NCI-H345 (cell line): ENCODE results near the gene CDC42BPA.
"Not testable (repeated sequence)": the region's sequence is repeated elsewhere in the genome, so short reads cannot be mapped to it uniquely, and the experiment has no call there.

ENCODE experiments used
- DNase-seq: peaks from one replicate; lab custom pipeline; 2025; lab: John Stamatoyannopoulos, UW

The CDC42BPA gene, protein sequence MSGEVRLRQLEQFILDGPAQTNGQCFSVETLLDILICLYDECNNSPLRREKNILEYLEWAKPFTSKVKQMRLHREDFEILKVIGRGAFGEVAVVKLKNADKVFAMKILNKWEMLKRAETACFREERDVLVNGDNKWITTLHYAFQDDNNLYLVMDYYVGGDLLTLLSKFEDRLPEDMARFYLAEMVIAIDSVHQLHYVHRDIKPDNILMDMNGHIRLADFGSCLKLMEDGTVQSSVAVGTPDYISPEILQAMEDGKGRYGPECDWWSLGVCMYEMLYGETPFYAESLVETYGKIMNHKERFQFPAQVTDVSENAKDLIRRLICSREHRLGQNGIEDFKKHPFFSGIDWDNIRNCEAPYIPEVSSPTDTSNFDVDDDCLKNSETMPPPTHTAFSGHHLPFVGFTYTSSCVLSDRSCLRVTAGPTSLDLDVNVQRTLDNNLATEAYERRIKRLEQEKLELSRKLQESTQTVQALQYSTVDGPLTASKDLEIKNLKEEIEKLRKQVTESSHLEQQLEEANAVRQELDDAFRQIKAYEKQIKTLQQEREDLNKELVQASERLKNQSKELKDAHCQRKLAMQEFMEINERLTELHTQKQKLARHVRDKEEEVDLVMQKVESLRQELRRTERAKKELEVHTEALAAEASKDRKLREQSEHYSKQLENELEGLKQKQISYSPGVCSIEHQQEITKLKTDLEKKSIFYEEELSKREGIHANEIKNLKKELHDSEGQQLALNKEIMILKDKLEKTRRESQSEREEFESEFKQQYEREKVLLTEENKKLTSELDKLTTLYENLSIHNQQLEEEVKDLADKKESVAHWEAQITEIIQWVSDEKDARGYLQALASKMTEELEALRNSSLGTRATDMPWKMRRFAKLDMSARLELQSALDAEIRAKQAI (N-terminal part only)

DNA sequence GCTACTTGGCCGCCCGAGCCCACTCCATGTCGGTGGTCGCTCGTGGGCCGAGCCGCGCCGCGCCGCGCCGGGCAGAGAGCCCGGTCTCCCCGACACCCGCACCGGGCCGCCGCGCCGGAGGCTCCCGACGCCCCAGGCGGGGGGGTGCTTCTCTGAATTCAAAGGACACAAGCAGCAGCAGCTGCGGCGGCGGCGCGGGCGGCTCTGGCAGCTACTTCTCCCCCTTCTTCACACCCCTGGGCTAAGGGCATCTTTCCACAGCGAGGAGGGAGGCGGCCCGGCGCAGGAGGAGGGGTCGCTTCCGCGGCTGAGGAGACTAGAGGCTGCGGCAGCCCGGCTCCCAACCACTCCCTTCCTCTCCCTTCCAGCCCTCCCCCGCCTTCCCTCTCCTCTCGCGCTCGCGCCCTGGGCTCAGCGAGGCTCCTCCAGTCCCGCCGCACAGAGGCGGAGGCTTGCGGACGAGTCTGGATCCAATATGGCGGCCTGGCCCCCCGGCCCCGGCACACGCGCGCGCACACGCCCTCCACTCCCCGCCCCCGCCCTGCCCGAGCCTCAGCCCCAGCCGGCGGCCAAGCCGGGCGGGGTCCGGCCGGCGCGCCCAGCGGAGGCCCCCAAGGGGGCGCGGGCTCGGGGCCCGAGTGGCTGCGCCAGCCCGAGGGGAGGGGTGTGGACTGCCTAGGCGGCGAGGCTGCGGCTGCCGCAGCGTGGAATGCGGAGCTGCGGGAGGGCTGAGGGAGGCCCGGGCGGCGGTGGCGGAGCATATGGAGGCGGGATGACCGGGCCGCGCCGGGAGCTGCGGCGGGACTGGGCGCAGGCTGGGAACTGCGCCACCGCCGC, at the start of gene CDC42BPA:
TSS of gene CDC42BPA (minus strand) at position 477 of the 837 bp plus-strand sequence. CDS start 1,310 bp downstream, outside the sequence.
- DNase-seq = peak; percentile 86

DNA sequence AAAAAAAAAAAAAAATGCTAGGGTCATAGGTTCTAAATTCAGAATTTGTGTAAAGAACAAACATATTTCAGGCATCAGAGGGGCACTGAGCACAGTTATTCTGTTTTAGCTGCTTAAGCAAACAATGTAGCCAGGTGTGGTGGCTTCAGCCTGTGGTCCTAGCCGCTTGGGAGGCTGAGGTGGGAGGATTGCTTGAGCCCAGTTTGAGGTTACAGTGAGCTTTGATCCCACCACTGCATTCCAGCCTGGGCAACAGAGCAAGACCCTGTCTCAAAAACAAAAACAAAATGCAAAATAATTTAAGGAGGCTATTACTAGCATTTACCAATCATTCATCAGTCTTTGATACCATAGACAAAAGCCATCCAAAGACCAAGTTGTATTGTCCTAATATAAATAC, 49.7 kb upstream of the CDC42BPA start:
- no peak for DNase-seq

DNA sequence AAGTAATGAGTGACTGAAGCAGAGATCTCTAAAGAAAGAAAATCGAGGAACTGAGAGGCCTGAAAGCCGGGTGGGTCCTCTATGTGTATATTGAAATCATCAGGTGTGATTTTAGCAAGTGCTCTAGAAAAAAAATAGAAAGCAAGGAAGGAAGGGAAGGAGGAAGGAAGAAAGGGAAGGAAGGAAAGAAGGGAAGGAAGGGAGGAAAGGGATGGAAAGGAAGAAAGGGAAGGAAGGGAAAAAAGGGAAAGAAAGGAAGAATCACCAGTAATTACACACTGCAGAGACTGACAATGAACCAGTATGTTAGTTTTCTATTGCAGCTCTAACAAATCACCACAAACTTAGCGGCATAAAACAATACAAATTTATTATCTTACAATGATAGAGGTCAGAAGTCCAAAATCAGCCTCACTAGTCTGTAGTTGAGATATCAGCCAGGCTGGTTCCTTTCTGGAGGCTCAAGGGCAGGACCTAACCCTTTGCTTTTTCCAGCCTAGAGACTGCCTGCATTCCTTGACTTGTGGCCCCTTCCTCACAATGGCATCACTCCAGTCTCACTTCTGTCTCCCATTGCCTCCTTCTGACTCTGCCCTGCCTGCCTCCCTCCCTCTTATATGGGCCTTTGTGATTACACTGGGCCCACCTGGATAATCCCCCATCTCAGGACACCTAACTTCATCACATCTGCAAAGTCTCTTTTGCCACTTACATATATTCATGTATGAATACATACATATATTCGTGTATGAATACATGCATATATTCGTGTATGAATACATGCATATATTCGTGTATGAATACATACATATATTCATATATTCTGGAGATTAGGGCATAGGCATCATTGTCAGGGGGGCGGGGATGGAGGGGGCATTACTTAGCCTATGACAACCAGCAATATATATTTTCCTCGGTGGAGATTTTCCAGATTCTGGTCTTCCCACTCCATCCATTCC, 47.5 kb upstream of the CDC42BPA start:
- DNase-seq = no peak

DNA sequence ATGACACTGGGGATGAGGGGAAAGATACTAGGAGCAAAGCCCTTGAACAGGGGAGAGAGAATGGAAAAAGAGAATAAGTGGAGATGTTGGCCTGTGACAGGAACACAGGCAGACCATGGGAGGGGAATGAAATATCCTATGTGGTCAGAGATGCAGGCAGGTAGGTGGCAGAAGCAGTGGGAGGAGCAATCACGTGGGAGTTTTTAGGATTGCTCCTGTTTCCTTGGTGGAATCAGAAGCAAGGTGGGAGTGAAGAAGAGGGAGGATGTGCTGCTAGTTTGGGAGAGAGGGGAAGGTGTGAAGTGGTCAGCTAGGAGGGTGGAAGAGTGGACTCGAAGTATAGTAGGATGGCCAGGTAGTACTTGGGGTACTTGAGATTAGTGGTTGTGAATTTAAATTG, 46.4 kb upstream of the CDC42BPA start:
- no peak for DNase-seq

DNA sequence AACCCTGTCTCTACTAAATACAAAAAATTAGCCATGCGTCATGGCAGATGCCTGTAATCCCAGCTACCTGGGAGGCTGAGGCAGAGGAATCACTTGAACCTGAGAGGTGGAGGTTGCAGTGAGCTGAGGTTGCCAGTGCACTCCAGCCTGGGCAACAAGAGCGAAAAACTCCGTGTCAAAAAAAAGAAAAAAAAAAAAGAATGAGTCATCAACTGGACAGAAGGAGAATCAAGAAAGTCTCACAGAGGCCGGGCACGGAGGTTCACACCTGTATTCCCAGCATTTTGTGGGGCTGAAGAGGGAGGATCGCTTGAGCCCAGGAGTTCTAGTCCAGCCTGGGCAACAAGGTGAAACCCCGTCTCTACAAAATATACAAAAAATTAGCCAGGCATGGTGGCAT, 45.5 kb upstream of the CDC42BPA start:
- no peak for DNase-seq

DNA sequence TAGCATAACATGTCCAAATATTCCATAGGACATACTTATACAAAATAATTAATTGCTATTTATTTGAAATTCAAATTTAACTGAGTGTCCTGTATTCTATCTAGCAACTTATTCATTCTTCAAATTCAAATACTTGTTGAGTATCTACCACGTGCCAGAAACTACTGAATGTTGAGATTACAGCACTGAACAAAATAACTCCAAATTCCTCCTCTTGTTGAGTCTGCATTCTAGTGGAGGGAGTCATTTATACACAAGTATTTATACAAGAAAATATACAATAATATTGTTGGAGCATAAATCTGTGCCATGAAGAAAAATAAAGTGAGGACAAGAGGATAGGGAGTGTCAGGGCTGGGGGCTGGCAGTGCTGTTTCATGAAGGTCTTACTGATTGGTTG, 43.7 kb upstream of the CDC42BPA start:
- DNase-seq = no peak

DNA sequence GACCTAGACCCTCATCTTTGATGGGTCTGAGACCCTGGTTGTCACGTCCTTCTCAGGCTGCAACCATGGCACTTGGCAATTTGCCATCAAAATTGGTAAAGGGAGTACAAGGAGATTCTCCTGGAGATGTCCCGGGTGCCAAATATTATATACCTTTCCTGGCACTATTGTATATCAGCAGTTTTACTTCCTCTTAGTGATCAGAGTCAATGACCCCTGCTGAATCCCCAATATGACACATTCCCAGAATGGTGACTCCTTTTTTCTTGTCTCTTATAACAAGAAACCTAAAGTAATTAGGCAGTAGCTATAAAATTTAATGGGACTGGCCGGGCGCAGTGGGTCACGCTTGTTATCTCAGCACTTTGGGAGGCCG, 39.6 kb upstream of the CDC42BPA start:
- no peak for DNase-seq

DNA sequence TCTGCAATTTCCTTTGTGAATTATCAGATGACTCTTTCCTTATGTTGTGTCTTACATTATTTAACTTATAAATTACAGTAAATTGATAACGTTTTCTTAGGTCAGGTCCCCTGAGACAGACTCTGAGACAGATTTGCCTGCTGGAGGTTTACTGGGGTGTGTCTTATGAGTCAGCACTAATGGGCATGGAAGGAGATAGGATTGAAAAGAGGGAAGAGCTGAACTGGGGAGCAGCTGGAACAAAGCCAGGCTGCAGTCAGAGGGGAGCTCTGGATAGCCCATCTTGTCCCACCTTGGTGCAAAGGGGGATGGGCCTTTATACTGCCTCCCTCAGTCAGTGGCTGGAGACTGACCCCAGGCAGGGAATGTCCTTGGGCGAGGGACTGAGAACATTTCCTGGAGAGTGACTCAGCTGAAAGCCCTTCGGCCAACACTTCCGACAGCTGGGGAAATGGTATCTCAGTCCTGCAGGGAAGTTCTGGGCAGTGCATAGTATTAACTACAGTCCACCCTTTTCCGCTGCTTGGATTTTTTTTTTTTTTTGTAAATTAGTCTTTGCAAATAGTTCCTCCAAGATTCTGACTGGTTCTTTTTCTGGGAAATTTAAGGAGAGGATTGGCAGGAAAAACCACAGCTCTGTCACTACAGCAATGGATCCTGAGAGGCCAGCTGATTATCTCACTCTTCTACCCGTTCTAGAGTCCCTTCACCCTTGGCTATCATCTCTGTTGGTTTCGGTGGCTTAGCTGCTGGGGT, 39.1 kb upstream of the CDC42BPA start:
- DNase-seq = no peak

DNA sequence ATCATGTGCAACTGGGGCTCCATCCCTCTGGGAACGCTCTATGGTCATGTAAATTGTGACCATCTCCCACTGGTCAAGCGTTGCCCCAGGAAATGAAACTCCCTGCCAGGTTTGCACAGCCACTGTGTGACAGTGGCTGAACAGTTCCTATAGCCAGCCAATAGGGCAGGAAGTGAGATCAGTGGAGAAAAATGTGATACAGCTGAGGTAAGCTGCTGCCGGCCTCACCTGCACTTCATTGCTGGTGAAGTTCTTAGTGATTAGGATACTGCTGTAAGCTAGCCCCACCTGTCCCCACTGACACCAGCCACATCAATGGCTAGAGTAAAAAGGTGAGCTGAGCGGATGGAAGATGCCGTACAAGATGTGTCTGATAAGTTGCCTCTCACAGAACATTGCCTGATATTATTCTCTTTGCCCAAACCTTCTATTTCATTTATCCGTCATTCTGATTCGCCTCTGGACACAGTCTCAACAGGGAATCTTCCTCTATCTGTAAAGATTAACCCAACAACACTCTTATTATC, 38.4 kb upstream of the CDC42BPA start:
- DNase-seq = no peak

DNA sequence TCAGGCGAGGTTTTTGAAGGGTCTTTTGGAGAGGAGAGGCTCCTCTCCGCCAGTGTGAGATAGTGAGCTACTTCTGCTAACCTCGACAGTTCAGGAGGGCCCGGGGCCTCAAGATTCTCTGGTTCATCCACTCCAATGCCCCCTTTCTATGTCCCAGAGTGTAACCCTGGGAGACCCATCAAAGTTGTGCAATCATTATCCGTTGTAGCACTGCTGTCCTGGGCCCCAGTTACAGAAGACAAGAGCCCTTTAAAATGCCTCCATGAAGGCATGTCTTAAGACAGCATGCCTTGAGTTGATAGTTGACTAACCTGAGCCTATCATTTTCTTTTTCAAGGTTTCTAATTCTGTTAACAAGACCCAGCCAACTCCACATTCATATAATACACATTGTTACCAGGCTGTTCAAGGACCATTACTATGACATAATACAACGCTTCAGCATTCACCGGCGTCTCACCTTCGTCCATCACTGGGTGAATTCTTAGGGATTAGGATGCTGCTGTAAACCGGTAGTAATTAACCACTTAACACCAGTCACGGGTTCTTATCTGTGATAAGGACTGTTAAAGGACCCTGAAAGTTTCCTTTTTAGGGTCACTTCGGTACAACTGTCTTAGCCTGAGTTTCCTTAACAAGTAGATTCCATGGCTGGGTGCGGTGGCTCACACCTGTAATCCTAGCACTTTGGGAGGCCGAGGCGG, 37.4 kb upstream of the CDC42BPA start:
- no peak for DNase-seq

DNA sequence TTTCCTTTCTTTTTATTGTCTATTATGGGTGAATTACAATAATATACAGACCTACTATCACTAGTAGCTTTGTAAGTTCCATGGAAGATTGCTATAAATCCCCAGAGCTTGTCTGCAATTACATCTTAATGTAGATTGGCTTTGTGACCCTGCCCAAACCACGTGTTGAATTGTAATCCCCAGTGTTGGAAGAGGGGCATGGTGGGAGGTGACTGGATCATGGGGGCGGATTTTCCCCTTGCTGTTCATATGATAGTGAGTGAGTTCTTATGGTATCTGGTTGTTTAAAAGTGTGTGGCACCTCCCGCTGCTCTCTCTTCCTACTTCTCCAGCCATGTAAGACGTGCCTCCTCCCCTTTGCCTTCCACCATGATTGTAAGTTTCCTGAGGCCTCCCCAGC, 34.9 kb upstream of the CDC42BPA start:
- DNase-seq = no peak

DNA sequence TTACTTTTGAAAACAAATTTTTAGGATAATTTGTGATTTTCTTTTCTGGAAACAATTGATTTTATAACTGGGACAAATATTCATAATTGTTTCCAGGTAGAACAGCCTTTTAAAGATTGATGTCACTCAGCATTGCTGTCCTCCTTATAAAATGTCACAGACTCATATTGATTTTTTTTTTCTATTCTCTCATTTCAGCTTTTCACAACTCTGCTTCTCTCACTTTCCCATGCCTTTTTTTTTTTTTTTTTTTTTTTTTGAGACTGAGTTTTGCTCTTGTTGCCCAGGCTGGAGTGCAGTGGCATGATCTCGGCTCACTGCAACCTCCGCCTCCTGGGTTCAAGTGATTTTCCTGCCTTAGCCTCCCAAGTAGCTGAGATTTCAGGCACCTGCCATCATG, 33.9 kb upstream of the CDC42BPA start:
- DNase-seq = not testable (repeated sequence)

DNA sequence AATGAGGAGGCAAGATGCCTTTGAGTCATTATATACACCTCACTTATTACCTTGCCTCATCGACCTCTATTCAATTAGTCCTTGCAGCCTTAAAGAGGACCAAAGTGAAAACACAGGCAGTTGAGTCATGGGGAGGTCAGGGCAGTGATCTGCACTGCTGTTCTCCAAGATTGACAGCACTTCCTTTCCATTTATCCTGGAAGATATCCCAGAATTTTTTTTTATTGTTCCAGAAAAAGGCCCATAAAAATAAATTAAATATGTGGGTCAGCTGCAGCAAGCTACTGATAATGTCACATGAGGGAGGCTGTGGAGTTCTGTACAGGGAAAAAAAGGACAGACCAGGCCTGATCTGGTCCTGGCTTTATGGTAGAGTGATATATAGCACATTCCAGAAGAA, 33.2 kb upstream of the CDC42BPA start:
- DNase-seq = no peak

DNA sequence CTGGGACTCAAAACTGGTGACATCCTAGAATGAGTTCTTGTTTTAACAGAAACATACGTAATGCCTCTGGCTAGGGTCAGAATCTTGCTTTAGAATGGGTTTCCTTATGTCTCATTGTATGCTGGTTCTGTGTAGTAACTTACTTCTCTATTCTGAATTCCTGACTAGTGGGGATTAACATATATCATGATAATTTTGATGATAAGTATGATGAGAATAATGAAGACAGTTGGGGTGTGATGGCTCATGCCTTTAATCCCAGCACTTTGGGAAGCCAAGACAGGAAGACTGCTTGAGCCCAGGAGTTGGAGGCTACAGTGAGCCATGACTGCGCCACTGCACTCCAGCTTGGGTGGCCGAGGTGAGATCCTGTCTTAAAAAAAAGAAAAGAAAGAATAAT, 31.7 kb upstream of the CDC42BPA start:
- DNase-seq = no peak

DNA sequence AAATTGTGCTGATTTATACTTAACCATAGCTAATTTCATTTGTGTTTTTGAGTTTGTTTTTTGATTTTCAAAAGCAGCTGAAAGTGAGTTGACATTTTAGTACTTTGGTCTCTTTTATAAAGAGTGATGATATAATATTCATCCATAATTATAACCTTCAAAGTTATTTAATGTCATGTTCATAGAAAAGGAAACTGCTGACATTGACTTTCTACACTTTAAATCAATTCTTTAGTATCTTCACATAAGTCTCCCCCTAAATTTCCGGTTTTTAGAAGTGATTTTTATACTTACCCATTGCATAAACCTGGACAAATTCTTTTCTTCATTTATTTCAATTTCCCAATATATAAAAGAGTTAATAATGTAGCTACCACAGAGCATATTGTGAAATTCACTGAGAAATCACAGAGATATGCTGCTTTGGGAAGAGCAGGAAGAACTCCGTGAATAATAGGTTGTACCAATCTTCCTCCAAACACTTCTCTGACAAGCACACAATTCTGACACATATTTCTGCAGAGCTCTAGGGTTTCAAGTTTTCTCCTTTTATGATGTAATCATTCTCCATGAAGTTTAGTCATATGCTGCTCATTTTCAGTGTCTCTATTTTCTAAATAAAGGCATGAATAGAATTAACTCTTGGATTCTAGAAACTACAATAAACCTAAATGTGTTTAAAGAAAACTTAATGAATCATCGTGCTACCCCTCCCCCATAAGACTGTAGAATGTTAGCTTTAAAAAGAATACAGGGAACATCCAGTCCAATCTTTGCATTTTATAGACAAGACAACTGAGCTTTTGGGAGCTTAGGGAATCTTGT, 25.6 kb upstream of the CDC42BPA start:
- no peak for DNase-seq

DNA sequence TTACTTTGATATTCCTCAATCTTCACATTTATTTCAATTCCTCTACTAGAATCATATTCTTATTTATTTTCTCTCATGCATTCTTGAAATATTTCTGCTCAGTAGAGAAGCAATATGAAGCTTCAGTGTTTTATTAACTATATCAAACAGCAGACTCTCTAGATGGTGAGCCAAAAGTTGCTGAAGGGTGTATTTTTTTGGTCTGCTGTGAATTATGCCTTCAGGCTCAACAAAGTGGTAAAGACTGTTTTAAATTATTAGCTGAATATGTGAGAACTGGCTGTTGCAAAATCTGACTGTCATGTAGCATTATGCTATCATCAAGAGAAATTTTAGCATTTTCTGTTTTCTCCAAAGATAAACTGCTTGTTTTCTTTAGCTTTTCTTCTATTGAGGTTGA, 24.9 kb upstream of the CDC42BPA start:
- no peak for DNase-seq

DNA sequence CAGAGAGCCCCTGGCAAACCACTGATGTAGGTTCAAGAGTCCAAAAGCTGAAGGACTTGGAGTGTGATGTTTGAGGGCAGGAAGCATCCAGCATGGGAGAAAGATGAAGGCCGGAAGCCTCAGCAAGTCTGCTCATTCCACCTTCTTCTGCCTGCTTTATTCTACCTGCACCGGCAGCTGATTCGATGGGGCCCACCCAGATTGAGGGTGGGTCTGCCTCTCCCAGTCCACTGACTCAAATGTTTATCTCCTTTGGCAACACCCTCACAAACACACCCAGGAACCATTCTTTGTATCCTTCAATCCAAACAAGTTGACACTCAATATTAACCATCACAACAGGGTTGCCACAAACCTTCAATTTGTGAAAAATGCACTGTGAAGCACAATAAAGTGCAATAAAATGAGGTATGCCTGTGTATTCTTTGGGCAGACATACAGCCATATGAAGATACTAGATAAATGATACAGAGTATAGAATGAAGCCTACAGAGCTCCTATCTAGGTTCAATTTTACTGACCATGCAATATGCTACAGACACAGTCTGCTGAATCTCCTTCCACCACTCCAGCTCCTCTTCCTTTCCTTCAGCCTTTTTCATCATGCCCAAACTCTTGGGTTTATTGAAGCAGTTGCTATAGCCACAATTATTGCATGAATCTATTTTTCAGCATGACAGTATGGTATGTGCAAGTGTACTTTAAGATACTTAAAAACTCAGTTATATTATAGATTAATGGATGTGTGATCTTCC, 24.0 kb upstream of the CDC42BPA start:
- DNase-seq = no peak

DNA sequence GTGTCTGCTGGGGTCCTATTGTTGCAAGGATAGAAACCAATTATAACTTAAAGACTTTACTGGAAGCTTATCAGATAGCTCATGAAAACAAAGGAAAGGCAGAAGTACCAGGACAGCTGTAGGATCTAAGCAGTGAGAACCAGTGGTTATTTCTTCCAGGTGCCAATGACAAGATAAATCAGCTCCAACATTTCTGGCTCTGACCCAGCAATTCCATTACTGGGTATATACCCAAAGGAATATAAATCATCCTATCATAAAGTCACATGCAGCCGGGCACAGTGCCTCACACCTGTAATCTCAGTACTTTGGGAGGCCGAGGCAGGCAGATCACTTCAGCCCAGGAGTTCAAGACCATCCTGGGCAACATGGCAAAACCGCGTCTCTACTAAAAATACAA, 17.8 kb upstream of the CDC42BPA start:
- not testable (repeated sequence) for DNase-seq
